NCI-H1436 (cell line): ENCODE data around the gene INO80D.
"Not testable (repeated sequence)": the region's sequence is repeated elsewhere in the genome, so short reads cannot be mapped to it uniquely, and the experiment has no call there.

ENCODE experiments used
- DNase-seq: peaks from one replicate; lab custom pipeline; 2025; lab: John Stamatoyannopoulos, UW

Gene INO80D

GRCh38 chr2:206028101-206028500 lies 57.9 kb downstream of the INO80D start:
- no peak for DNase-seq

- no peak for DNase-seq
Measured at GRCh38 chr2:206023183-206023582, 62.8 kb downstream of the INO80D start.

- DNase-seq, result no peak
Measured at GRCh38 chr2:206020171-206020570, 65.8 kb downstream of the INO80D start.

DNA sequence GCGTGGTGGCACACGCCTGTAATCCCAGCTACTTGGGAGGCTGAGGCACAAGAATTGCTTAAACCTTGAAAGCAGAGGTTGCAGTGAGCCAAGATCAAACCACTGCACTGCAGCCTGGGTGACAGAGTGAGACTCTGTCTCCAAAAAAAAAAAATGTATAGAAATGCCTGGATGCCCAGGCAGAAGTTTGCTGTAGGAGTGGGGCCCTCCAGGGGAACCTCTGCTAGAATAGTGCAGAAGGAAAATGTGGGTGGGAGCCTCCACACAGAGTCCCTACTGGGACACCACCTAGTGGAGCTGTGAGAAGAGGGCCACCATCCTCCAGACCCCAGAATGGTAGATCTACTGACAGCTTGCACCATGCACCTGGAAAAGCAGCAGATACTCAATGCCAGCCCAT lies 70.2 kb downstream of the INO80D start:
- DNase-seq, result not testable (repeated sequence)

- DNase-seq, result no peak
Measured at GRCh38 chr2:206011795-206012194, 74.2 kb downstream of the INO80D start.

DNA sequence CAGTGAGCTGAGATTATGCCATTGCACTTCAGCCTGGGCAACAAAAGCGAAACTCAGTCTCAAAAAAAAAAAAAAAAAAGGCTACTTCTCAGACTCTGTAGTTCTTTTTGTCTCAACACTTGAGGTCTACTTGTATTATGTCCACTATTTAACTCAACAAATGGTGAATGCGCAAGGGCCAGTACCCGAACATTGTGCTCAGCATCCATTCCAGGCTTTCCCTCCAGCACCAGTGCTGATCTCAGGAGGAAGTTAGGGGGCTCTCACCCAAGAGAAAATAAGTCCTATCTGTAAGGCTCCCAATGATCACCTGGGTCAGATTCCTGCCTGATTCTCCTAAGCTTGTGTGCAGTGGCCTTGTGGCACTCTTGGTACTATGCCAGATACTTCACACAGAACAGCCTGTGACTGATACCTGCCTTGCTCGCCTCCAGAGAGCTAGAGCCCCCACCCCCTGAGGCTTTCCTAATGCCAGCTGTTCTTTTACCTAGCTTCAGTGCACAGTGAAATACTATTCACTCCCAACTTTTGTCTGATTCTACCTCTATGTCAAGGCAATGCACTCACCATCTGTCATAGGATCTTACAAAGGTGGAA lies 74.9 kb downstream of the INO80D start:
- no peak for DNase-seq

DNA sequence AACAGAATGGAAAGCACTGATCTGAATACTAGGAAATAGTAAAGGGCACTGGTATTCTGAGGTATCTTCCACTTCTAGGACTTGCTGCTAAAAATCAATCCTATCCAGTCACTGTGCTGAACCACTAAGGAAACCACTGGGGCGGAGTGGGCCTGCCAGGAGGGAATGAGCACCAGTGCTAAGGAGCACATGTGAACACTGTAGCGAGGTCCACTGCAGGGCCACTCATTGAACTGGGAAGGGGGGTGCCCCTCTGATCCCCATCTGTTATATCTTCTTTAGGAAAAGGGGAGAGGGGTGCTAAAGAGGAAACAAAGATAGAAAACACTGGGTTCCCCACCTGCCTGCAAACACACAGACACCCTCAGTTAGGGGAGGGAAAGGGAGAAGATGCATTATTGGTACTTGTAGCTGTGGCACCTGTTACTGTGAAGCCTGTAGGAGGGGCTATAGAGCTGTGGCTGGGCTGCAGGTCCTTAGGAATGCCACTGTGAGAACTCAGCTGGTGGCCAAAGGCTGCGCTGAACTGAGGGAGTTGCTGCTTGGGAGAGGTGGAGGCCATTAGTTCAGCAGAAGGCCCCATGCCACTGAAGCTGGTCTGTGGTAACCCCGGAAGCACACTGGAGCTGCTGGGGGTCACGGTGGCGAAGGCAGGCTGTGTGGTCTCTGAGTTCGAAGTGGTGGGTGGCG lies 81.8 kb downstream of the INO80D start:
- DNase-seq, result no peak

- DNase-seq, result no peak
Measured at GRCh38 chr2:206002440-206002839, 83.5 kb downstream of the INO80D start.

DNA sequence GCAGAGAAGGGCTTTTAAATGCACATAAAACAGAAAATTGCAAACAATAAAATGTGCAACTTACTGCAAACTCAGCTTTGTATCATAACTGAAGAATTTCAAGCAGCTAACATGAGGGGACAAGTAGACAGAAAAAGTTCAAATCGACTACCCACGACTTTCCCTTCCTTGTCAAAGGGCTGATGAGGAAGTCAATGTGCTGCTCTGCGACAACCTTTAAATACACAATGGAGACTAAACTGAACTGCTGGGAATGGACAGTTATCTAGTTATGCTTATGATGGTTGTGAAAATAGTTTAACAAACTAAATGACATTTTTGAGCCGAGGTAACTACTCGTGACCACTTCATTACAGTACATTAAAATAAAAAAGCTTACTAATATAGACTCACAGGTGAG lies 84.1 kb downstream of the INO80D start:
- DNase-seq, result no peak

DNA sequence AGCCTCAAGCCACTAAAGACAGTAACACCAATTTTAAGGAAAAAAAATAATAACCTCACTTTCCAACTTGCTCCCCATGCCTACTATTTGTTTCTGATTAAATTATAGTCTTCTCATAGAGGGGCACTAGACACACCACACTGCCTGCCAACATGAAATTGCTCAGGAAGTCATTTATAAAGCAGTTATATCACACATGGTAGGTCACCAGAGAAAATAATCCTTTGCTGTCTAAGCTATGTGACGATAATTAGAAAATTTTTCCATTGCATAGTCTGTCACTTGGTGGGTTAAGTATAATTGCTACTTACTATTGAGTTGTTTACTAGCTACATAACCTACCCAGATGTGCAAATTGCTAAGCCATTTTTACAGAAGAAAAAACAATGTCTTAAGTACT lies 85.2 kb downstream of the INO80D start:
- DNase-seq, result peak; percentile 41

GRCh38 chr2:205998583-205998982 lies 87.4 kb downstream of the INO80D start:
- DNase-seq, result no peak

DNA sequence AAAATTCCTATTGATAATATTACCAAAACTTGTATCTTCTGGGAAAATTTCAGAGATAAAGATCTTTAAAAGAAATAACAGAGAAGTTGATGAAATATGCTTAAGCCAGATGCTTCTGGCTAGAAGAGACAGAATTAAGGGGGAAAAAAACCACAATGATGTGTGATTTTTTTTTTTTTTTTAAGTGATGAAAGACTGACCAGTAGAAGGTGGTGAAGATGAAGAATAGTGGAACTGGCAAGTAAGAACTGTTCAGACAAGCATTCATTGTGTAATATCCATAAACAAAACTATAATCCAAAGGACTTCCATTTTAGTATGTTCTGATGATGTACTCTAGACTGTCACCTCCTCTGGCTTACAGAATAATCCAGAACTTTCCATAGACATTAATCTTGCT lies 89.8 kb downstream of the INO80D start:
- no peak for DNase-seq

- no peak for DNase-seq
Measured at GRCh38 chr2:205995260-205995659, 90.7 kb downstream of the INO80D start.

GRCh38 chr2:205994344-205994743 lies 91.6 kb downstream of the INO80D start:
- DNase-seq, result peak; percentile 52

- DNase-seq, result no peak
Measured at GRCh38 chr2:205990104-205990503, 95.9 kb downstream of the INO80D start.

DNA sequence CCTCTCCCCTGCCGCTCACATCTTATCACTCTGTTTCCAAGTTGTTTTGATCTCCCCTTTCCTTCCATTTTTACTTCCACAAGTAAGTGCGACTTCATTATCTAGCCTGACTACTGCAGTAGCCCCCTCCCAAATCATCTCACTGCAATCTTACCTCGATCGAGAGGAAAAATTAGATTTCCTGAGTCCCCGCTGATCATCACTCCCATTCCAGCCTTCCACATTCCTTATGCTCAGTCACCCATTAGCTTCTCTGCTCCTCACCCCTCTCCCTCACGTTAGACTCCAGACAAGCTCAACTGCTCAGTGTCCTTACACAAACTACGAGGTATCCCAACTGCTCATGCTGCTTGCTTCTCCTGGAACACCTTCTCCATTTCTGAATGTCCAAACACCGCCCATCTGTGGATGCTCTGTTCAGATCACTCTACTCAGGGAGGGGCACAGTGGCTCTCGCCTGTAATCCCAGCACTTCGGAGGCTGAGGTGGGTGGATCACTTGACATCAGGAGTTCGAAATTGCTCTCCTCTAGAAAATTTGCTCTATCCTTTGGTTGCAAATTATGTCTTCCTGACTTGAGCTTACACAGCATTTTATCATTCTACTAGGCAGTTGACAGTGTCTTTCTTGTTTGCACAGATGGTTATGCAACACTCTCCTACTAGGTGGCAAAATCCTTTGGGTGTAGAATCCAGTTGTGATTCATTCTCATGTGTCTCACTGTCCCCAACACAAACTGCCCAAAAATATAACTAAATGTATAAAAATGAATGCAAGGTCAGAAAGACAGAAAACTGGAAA lies 96.5 kb downstream of the INO80D start:
- no peak for DNase-seq

DNA sequence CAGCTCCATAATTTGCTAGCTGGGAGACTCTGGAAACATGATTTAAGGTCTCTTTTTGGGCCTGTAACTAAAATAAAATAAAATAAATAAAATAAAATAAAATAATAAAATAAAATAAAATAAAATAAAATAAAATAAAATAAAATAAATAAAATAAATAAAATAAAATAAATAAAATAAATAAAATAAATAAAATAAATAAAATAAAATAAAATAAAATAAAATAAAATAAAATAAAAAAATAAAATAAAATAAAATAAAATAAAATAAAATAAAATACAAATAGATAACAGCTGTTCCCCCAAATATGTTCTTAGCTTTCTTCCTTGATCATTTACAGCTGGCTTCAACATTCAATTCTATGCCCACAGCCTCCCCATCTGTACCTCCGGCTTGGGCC lies 97.3 kb downstream of the INO80D start:
- DNase-seq, result not testable (repeated sequence)

GRCh38 chr2:205988274-205988673 lies 97.7 kb downstream of the INO80D start:
- DNase-seq, result no peak

GRCh38 chr2:205986334-205986733 lies 99.6 kb downstream of the INO80D start:
- DNase-seq, result not testable (repeated sequence)

GRCh38 chr2:205984381-205984780 lies 101.6 kb downstream of the INO80D start:
- no peak for DNase-seq

GRCh38 chr2:205982776-205983327 lies 103.1 kb downstream of the INO80D start:
- DNase-seq, result no peak

DNA sequence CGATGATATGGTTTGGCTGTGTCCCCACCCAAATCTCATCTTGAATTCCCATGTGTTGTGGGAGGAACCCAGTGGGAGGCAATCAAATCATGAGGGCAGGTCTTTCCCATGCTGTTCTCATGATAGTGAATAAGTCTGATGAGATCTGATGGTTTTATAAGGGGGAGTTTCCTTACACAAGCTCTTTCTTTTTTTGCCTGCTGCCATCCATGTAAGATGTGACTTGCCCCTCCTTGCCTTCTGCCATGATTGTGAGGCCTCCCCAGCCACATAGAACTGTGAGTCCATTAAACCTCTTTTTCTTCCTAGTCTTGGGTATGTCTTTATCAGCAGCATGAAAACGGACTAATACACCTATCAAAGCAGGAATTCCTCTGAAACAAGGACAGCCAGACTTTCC lies 107.2 kb downstream of the INO80D start:
- not testable (repeated sequence) for DNase-seq

- not testable (repeated sequence) for DNase-seq
Measured at GRCh38 chr2:205977699-205978098, 108.3 kb downstream of the INO80D start.
